OCI-LY1 (cell line): ENCODE data around the gene RAD54L.
"Not testable (repeated sequence)": the region's sequence is repeated elsewhere in the genome, so short reads cannot be mapped to it uniquely, and the experiment has no call there.

Source experiments
- EZH2 ChIP-seq: fragments of 200-600 bp; sonication (generic), shearing (Covaris generic); IDR thresholded peaks from 2 replicates; pipeline ENCODE4 v1.8.0; 2017; ENCODE audit warnings: borderline replicate concordance, mixed run types, mild to moderate bottlenecking, antibody characterized with exemption, low read length, moderate library complexity, mixed read lengths
- TF ChIP-seq, protein P1 (sequence below): fragments of 200-600 bp; sonication (generic), shearing (Covaris generic); IDR thresholded peaks from 2 replicates; pipeline ENCODE4 v1.5.1; 2017; ENCODE audit warnings: mild to moderate bottlenecking, antibody characterized with exemption, low read length, moderate library complexity, mixed read lengths

DNA sequence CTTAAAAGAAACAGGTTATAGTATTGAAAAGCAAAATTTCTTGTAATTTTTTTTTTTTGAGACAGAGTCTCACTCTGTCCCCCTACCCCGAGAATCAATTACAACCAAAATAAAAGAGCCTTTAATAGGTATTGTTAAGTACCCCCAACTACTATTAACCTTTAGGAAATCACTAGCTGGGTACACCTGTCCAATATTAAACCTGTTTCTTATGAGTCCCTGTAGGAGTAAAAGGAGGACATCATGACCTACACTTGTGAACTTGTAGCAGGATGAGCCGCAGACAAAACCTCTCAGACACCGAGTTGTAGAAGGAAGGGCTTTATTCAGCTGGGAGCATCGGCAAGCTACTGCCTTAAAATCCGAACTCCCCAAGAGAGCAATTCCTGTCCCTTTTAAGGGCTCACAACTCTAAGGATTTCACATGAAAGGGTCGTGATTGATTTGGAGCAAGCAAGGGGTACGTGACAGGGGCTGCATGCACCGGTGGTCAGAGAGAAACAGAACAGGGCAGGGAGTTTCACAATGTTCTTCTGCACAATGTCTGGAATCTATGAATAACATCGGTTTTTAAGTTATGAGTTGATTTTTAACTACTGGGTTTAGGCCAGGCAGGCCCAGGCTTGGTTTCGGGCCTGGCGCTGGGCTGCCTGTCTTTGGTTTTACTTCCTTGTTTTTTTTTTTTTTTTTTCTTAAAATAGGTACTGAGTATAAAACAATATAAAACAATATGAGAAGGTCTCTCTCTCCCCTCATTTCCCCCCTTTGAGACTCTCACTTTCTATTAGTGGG is 77.9 kb downstream of the RAD54L start:
- not testable (repeated sequence) for TF ChIP-seq EZH2
- TF ChIP-seq, protein P1, sequence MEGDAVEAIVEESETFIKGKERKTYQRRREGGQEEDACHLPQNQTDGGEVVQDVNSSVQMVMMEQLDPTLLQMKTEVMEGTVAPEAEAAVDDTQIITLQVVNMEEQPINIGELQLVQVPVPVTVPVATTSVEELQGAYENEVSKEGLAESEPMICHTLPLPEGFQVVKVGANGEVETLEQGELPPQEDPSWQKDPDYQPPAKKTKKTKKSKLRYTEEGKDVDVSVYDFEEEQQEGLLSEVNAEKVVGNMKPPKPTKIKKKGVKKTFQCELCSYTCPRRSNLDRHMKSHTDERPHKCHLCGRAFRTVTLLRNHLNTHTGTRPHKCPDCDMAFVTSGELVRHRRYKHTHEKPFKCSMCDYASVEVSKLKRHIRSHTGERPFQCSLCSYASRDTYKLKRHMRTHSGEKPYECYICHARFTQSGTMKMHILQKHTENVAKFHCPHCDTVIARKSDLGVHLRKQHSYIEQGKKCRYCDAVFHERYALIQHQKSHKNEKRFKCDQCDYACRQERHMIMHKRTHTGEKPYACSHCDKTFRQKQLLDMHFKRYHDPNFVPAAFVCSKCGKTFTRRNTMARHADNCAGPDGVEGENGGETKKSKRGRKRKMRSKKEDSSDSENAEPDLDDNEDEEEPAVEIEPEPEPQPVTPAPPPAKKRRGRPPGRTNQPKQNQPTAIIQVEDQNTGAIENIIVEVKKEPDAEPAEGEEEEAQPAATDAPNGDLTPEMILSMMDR: not testable (repeated sequence)
